Measurements from ENCODE around the gene IMMP2L. TPM values are rescaled to one million over a fixed set of nuclear protein-coding genes. Genes with fewer than 3 reads are reported as not detected.
"Not testable (repeated sequence)": the region's sequence is repeated elsewhere in the genome, so short reads cannot be mapped to it uniquely, and the experiment has no call there.

The IMMP2L gene
- total RNA-seq, 2 experiments from 2014 or later: 10.2 to 12.8 TPM

- POLR2A ChIA-PET: no interaction called here
- Mint-ChIP-seq H3K4me1 (no peaks in the 10 kb centered on the region), H3K36me3 (no peaks in the 10 kb centered on the region), H3K27me3 (no peaks in the 10 kb centered on the region), H3K27ac (no peak overlapping the region), H3K9me3 (peaks cover 4% of the 10 kb centered on the region), H3K4me3 (no peak overlapping the region)
- no peak for DNase-seq
- ATAC-seq (ENCODE audit: low read depth): no peak
Measured at GRCh38 chr7:111329367-111330234, 232.7 kb downstream of the IMMP2L start.

- H3K27me3 Mint-ChIP-seq: no peaks in the 10 kb centered on the region
- DNase-seq (no peak), ATAC-seq (ENCODE audit: low read depth) (no peak)
Measured at GRCh38 chr7:111328487-111328886, 233.8 kb downstream of the IMMP2L start.

GRCh38 chr7:111324776-111325175 lies 237.5 kb downstream of the IMMP2L start:
- H3K27me3 Mint-ChIP-seq: no peaks in the 10 kb centered on the region
- peaks cover 5% of the 10 kb centered on the region for H3K9me3 Mint-ChIP-seq
- H3K4me3 Mint-ChIP-seq: no peak overlapping the region
- POLR2A ChIA-PET: no interaction called here
- no peak overlapping the region for H3K27ac Mint-ChIP-seq
- ATAC-seq (ENCODE audit: low read depth) (no peak), DNase-seq (no peak)
- H3K36me3 Mint-ChIP-seq: no peaks in the 10 kb centered on the region
- peaks cover 2% of the 10 kb centered on the region for H3K4me1 Mint-ChIP-seq

More at GRCh38 chr7:111328487-111328886, 233.8 kb downstream of the IMMP2L start:
- H3K27ac Mint-ChIP-seq: no peak overlapping the region
- H3K4me3 Mint-ChIP-seq: no peak overlapping the region
- POLR2A ChIA-PET: no interaction called here
- no peaks in the 10 kb centered on the region for H3K36me3 Mint-ChIP-seq
- H3K9me3 Mint-ChIP-seq: peaks cover 5% of the 10 kb centered on the region
- H3K4me1 Mint-ChIP-seq: no peaks in the 10 kb centered on the region

GRCh38 chr7:111324228-111324627 lies 238.1 kb downstream of the IMMP2L start:
- Mint-ChIP-seq H3K9me3 (peaks cover 5% of the 10 kb centered on the region), H3K27ac (no peak overlapping the region), H3K27me3 (no peaks in the 10 kb centered on the region), H3K4me3 (no peak overlapping the region), H3K4me1 (peaks cover 2% of the 10 kb centered on the region), H3K36me3 (no peaks in the 10 kb centered on the region)
- ATAC-seq (ENCODE audit: low read depth) (no peak), DNase-seq (no peak)
- POLR2A ChIA-PET: no interaction called here

GRCh38 chr7:111323670-111324069 lies 238.6 kb downstream of the IMMP2L start:
- H3K4me1 Mint-ChIP-seq; H3K4me3 Mint-ChIP-seq; DNase-seq; H3K36me3 Mint-ChIP-seq; POLR2A ChIA-PET; ATAC-seq (ENCODE audit: low read depth); H3K27me3 Mint-ChIP-seq; H3K27ac Mint-ChIP-seq; H3K9me3 Mint-ChIP-seq: not testable (repeated sequence)

- no peak overlapping the region for H3K27ac Mint-ChIP-seq
- DNase-seq (no peak), ATAC-seq (ENCODE audit: low read depth) (no peak)
- no peaks in the 10 kb centered on the region for H3K27me3 Mint-ChIP-seq
- H3K4me1 Mint-ChIP-seq: peaks cover 2% of the 10 kb centered on the region
- POLR2A ChIA-PET: no interaction called here
- H3K9me3 Mint-ChIP-seq: peaks cover 6% of the 10 kb centered on the region
- H3K36me3 Mint-ChIP-seq: no peaks in the 10 kb centered on the region
- H3K4me3 Mint-ChIP-seq: no peak overlapping the region
Measured at GRCh38 chr7:111320133-111320532, 242.2 kb downstream of the IMMP2L start.

GRCh38 chr7:111312966-111313365 lies 249.3 kb downstream of the IMMP2L start:
- DNase-seq (no peak), ATAC-seq (ENCODE audit: low read depth) (no peak)
- no peak overlapping the region for H3K27ac Mint-ChIP-seq
- no peaks in the 10 kb centered on the region for H3K36me3 Mint-ChIP-seq
- no peaks in the 10 kb centered on the region for H3K27me3 Mint-ChIP-seq
- peaks cover 1% of the 10 kb centered on the region for H3K9me3 Mint-ChIP-seq
- H3K4me1 Mint-ChIP-seq: no peaks in the 10 kb centered on the region
- POLR2A ChIA-PET: no interaction called here
- H3K4me3 Mint-ChIP-seq: no peak overlapping the region

GRCh38 chr7:111308691-111309090 lies 253.6 kb downstream of the IMMP2L start:
- Mint-ChIP-seq H3K4me3 (no peak overlapping the region), H3K36me3 (no peaks in the 10 kb centered on the region), H3K4me1 (peaks cover 2% of the 10 kb centered on the region), H3K27ac (no peak overlapping the region), H3K9me3 (no peaks in the 10 kb centered on the region), H3K27me3 (no peaks in the 10 kb centered on the region)
- DNase-seq (no peak), ATAC-seq (ENCODE audit: low read depth) (no peak)
- POLR2A ChIA-PET: no interaction called here

- Mint-ChIP-seq H3K4me1 (peaks cover 2% of the 10 kb centered on the region), H3K36me3 (peaks cover 2% of the 10 kb centered on the region), H3K27ac (no peak overlapping the region), H3K9me3 (no peaks in the 10 kb centered on the region), H3K4me3 (no peak overlapping the region), H3K27me3 (no peaks in the 10 kb centered on the region)
- ATAC-seq (ENCODE audit: low read depth): no peak
- POLR2A ChIA-PET: no interaction called here
- no peak for DNase-seq
Measured at GRCh38 chr7:111301891-111302290, 260.4 kb downstream of the IMMP2L start.

GRCh38 chr7:111294494-111294893 lies 267.8 kb downstream of the IMMP2L start:
- Mint-ChIP-seq H3K4me3 (no peak overlapping the region), H3K4me1 (no peaks in the 10 kb centered on the region)

GRCh38 chr7:111292026-111292470 lies 270.2 kb downstream of the IMMP2L start:
- H3K4me1 Mint-ChIP-seq: no peaks in the 10 kb centered on the region
- no peaks in the 10 kb centered on the region for H3K9me3 Mint-ChIP-seq
- POLR2A ChIA-PET: no interaction called here
- no peak for ATAC-seq (ENCODE audit: low read depth)
- no peak overlapping the region for H3K4me3 Mint-ChIP-seq
- H3K36me3 Mint-ChIP-seq: peaks cover 3% of the 10 kb centered on the region
- no peak overlapping the region for H3K27ac Mint-ChIP-seq
- no peaks in the 10 kb centered on the region for H3K27me3 Mint-ChIP-seq
- DNase-seq: no peak

More at GRCh38 chr7:111294494-111294893, 267.8 kb downstream of the IMMP2L start:
- POLR2A ChIA-PET: no interaction called here
- ATAC-seq (ENCODE audit: low read depth) (no peak), DNase-seq (no peak)
- Mint-ChIP-seq H3K36me3 (no peaks in the 10 kb centered on the region), H3K27me3 (no peaks in the 10 kb centered on the region), H3K27ac (no peak overlapping the region), H3K9me3 (no peaks in the 10 kb centered on the region)

- peaks cover 3% of the 10 kb centered on the region for H3K36me3 Mint-ChIP-seq
- ATAC-seq (ENCODE audit: low read depth) (no peak), DNase-seq (no peak)
- no peaks in the 10 kb centered on the region for H3K4me1 Mint-ChIP-seq
- no peak overlapping the region for H3K4me3 Mint-ChIP-seq
- H3K9me3 Mint-ChIP-seq: no peaks in the 10 kb centered on the region
- POLR2A ChIA-PET: no interaction called here
- no peaks in the 10 kb centered on the region for H3K27me3 Mint-ChIP-seq
- no peak overlapping the region for H3K27ac Mint-ChIP-seq
Measured at GRCh38 chr7:111290982-111291381, 271.3 kb downstream of the IMMP2L start.

GRCh38 chr7:111290419-111290818 lies 271.9 kb downstream of the IMMP2L start:
- Mint-ChIP-seq H3K27ac (no peak overlapping the region), H3K4me3 (no peak overlapping the region), H3K36me3 (peaks cover 3% of the 10 kb centered on the region), H3K9me3 (no peaks in the 10 kb centered on the region), H3K4me1 (no peaks in the 10 kb centered on the region), H3K27me3 (no peaks in the 10 kb centered on the region)
- no peak for ATAC-seq (ENCODE audit: low read depth)
- no peak for DNase-seq
- POLR2A ChIA-PET: no interaction called here

- H3K4me1 Mint-ChIP-seq, POLR2A ChIA-PET: not testable (repeated sequence)
Measured at GRCh38 chr7:111288441-111288840, 273.9 kb downstream of the IMMP2L start.

More at GRCh38 chr7:111288441-111288840, 273.9 kb downstream of the IMMP2L start:
- DNase-seq; H3K27me3 Mint-ChIP-seq; H3K27ac Mint-ChIP-seq; H3K9me3 Mint-ChIP-seq; H3K4me3 Mint-ChIP-seq; H3K36me3 Mint-ChIP-seq; ATAC-seq (ENCODE audit: low read depth): not testable (repeated sequence)
